SHP77 (cell line): ENCODE measurements around the gene TNFRSF21.
"Not testable (repeated sequence)": the region's sequence is repeated elsewhere in the genome, so short reads cannot be mapped to it uniquely, and the experiment has no call there.

Experiments used
- DNase-seq, 2 experiments: peaks; one replicate each; lab custom pipeline; 2025; lab: John Stamatoyannopoulos, UW

TNFRSF21 gene, protein sequence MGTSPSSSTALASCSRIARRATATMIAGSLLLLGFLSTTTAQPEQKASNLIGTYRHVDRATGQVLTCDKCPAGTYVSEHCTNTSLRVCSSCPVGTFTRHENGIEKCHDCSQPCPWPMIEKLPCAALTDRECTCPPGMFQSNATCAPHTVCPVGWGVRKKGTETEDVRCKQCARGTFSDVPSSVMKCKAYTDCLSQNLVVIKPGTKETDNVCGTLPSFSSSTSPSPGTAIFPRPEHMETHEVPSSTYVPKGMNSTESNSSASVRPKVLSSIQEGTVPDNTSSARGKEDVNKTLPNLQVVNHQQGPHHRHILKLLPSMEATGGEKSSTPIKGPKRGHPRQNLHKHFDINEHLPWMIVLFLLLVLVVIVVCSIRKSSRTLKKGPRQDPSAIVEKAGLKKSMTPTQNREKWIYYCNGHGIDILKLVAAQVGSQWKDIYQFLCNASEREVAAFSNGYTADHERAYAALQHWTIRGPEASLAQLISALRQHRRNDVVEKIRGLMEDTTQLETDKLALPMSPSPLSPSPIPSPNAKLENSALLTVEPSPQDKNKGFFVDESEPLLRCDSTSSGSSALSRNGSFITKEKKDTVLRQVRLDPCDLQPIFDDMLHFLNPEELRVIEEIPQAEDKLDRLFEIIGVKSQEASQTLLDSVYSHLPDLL

DNA sequence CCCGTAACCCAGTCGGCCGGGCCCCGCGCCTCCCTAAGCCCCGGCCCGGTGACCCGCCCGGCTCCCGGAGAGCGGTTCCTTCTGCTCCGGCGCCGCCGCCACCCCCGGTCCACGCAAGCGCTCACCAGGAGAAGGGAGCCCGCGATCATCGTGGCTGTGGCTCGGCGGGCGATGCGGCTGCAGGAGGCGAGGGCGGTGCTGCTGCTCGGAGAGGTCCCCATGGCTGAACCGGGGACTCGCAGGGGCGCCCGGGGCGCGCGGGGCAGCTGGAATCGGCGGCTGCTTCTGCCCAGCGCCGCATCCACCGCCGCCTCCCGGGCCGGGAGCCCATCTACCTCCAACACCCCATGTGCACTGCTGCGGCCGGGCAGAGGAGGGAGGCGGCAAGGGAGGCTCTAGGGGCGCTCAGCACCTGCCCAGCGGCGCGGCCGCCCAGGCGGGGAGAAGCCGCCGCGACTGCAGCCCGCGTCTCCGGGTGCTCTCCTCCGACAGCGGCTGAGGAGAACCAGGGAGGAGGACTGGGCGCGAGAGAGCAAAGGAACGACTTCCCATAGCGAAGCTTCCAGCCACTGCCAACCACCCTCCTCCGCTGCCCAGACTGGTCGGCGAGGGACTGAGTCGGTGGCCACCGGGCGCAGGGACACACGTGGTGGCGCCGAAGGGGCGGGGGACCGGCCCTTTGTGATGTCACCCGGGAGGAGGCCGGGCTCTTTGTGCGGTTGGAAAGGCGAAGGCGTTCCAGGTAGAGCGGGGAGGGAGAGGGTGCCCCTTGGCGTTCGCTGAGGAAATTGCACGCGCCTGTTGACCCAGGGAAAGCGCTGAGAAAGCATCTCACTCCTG, at the start of gene TNFRSF21:
Gene TNFRSF21 (minus strand): TSS at position 615 of the 840 bp plus-strand sequence. CDS start 394 bp downstream, at position 221.
- DNase-seq, result peak; percentile 89 to 94

DNA sequence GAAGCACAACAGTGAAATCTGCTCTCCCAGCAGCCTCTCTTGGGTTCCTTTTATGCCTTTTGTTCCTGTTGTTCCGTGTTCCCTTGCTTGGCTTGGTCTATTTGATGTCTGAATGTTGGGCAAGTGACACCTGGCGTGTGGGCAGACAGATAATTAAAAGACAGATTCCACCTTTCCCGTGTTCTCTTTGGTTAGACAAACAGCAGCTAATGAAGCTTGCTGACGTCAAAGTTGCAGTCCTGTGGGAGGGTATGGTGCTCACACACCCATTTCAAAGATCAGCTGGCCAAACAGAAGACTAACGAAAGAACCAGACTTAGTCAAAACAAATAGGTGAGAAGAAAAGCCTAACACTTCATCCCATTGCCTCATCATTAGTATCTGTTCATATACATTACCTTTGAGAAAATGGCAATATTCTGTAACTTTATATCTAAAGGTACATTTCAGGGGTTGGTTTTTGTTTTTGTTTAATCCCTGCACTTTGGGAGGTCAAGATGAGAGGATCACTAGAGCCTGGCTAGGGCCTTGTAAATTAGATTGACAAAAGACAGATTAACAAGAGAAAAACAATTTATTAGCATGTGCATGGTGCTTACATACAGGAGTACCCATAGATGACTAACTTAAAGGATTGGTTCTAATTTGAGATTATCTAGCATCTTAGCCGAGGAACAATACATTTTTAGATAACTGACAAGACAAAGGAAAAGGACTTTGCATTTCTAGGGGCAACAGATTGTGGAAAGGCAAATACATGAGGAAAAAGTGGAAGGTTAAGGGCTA, 48.9 kb upstream of the TNFRSF21 start:
- peak; percentile 95 to 98 for DNase-seq

DNA sequence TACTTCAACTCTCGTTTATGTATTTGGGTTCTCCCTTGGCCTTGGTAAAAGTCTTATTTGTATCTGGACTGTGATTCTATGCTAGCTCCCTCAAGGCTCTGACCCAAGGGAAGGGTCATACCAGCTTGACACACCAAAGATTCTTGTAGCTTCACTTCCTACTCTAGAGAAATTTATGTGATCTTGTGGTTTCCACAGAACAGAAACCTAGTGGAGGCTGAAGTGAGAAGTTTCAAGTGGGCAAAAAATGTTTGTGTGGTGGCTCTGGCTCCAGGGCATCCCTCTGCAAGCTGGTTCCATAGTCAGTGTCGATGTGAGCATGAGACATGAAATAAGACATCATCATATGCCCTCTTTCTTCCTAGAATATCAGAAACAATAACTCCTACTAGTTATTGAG, 48.1 kb upstream of the TNFRSF21 start:
- no peak for DNase-seq

DNA sequence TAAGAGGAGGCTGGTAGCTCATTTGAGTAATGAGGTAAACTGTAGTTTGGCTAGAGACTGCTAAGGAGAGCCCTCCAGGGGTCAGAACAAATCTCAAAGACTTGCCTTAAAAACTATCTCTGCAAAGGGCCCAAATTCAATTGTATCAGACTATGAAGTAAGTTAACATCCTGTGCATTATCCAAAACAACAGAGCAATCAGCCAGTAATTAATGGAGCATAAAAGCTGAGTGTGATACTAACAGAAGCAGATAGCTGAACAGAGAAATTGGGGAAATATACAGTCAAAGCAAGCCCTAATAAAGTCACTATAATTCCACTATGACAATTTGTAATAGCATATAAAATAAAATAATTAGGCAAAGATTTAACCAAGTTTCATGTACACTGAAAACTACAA, 45.8 kb upstream of the TNFRSF21 start:
- no peak for DNase-seq

DNA sequence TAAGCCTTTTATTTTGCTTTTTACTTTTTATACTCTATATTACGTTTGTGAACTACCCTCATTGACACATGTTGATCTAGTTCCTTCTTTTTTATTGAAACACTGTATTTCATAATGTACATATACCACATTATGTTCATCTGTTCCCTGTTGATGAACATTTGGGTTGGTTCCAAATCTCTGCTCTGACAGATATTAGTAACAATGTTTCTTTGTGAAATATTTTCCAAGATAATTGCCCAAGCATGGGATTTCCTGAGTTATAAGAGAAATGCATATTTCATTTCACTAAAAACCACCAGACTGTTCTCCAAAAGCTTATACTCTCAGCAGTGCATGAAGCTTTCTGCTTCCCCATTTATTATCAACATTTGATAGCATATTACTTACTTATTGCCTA, 44.2 kb upstream of the TNFRSF21 start:
- no peak for DNase-seq

DNA sequence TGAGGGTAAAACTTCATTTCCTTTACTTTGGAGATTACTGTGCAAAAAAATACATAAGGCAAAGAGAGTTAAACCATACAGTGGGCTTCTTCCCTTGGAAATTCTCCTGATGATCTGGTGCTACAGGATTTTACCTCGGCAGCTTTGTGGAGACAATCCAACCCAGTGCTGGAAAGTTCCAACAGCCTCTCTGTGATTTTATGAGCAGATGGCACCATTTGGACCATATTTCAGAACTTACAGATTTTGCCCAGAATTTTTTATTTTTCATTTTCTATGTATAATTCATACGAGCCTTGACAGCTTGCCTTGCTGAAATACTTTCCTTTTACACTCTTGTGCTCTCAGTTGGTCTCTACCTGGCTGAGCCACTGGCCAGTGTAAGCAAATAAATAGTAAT, 43.3 kb upstream of the TNFRSF21 start:
- no peak for DNase-seq

DNA sequence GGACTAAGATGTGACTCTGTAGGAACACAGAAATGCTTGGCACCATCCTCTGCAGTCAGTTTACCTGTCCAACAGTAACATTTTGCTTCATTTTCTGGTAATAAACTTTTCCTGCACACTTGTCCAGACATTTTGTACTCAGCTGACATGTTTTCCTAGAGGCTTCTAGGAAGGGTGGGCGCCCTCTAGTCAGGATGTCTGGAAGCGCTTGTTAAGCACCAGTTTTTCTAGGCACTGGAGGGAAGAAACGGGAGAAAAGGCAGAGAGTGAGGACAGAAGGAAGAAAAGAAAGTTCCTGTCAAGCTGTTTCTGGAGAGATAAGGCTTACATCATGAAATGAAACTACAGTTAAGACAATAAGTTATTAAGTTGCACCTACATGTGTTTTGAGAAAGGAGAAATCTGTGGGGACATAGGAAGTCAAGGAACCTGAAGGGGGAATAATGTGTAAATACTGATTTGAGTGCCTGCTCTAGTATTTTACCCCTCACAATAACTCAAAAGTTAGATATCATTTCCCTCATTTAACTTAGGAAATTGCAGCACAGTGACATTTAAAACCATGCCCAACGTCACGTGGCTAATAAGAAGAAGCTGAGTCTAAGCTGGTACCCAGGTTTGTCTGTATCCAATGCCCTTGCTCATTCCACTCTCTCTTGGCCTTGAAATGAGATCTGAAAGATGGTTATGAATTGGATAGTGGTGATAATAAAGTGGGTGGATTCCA, 42.7 kb upstream of the TNFRSF21 start:
- no peak for DNase-seq

DNA sequence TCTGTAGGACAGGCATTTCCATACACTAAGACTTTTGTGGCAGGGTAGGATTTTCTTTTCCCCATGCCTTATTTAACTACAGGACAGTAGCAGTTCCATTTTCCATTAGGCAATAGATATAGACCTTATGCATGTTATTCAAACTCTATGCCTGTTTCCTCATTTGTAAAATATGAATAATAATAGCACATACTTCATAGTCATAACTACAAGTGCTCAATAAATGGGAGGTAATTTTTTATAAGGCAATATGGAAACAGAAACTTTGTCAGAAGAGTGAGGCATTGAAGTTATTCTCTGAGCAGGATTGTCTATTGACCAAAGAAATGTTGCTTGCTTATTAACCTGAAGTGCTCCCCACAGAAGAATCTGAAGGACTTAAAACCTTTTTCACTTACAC, 41.9 kb upstream of the TNFRSF21 start:
- no peak for DNase-seq

DNA sequence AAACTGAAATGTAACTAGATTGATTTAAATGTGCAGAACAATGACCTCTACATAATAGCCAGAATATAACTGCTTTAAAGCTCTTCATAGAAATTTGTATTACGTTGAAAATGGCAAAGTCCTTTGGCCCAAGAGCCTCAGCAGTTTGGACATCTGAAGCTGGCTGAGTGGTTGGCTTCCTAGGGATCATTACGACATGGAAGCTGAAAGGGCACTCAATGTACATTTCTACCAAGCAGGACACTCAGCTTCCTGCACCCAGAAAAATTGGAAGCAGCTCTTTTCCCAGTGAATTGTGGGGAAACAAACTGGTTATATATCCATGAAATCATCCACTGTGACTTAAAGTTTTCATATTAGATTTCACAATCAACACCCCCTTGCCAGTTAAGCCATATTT, 40.2 kb upstream of the TNFRSF21 start:
- DNase-seq, result no peak

DNA sequence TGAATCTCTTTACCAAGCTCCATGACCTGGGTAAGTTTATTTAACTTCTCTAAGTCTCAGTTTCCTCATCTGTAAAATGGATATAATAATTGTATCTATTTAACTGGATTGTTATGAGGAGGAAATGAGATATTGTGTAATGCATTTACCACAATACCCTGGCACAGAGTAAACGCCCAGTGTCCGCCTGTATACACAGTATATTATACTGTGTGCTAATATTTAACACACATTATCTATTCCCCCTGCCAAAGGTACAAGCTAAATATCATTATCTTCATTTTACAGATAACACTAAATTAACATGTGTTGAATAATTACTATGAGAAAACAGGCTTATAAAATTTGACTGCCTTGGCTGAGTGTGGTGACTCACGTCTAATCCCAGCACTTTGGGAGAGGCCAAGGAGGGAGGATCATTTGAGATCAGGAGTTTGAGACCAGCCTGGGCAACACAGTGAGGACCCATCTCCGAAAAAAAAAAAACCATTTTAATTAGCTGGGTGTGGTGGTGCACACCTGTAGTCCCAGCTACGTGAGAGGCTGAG, 38.7 kb upstream of the TNFRSF21 start:
- DNase-seq, result no peak

DNA sequence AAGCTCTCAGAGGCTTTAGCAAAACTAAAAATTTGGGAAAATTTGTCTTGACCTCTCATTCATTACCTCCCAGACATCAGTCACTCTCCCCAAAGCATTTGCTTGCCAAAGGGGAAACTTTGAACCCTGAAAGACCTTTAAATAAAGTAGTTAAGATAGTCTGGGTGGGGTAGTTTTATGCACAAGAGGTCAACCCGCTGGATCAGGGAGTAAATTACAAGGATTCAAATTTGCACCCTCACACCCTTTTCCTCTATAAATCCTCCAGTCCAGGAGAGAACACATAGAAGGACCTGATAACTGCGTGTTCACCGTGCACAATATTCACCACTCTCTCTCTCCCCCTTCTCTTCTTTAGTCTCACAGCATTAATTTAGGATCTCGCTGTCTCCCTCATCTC, 36.1 kb upstream of the TNFRSF21 start:
- no peak for DNase-seq

DNA sequence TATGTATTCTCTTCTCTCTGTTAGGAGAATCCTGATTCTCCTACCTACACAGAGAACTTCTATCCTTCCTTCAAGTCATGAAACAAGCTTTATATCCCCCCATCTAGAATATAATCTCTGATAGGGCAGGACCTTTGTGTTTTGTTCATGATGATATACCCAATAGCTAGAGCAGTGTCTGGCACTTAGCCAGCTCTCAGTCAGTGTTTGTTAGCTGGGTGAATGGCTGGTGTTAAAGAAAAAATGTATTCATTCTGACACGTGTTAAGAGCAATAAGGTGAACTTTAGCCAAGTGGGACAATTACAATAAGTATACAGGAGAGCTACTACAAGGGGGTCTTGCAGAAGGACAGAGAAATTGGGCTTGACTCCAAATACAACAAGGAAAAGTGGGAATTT, 34.3 kb upstream of the TNFRSF21 start:
- DNase-seq, result peak; percentile 19 to 30

DNA sequence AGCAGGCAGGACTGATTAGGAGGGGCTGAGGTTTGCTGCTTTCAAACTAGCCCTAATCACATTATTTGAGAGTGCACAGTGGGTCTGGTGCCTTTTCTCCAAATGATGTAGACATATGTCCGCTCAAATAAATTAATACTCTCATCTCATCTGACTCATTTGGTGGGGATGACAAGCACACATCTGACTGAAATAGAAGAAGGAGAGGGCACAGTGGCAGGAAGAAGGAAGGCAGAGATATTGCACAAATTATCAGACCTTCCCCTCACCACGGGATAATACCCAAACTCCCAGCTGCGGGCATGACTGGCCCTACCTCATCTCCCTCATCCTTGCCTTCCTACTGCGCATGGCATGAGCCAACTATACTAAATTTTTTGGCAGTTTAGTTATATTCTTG, 33.9 kb upstream of the TNFRSF21 start:
- DNase-seq, result no peak

DNA sequence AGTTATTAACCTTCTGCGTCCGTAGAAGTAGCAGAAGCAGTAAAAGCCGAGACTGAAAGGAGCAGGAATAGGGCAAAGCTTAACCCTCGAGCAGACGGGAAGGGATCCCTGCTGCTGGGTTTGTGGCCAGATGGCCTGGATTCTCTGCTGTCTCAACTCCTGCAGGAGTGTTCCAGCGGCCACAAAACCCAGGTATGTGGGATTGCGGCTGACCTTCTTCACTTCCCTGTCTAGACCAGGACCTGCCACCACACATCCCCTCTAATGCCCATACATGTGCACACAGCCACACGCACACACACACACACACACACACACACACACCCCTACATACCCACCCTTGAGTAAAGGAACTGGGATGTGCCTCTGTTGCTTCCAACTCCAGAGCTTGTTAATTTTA, 33.1 kb upstream of the TNFRSF21 start:
- no peak for DNase-seq

DNA sequence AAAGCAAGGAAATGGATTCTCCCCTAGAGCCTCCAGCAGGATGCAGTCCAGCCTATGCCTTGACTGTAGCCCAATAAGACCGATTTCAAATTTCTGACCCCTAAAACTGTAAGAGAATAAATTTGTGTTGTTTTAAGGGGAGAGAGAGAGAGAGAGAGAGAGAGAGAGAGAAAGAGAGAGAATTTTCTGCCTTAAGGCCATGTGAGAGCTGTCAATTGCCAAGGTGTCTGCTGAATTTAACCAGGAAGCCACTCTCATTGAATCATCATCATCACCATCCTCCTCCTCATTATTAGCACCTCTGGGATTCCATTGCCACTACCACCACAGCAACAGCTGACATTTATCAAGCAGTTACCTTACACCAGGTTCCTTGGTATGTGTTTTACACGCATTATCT, 27.8 kb upstream of the TNFRSF21 start:
- DNase-seq, result no peak

DNA sequence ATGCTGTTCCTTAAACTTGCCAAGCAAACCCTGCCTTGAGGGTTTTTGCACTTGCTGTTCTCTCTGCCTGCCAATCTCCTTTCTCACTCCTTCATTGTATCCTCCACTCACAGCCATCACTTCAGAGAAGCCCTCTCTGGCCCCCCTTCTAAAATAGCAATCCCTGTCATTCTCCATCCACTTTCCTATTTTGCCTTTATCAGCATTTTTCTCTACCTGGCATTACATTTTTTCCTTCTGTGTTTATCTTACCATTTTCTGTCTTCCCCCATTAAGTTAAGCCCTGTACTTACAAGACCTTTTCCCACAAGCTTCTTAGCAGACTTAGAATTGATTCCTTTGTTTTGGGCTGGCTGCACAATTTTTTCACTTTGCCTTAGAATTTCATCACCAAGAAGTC, 26.6 kb upstream of the TNFRSF21 start:
- DNase-seq, result no peak

DNA sequence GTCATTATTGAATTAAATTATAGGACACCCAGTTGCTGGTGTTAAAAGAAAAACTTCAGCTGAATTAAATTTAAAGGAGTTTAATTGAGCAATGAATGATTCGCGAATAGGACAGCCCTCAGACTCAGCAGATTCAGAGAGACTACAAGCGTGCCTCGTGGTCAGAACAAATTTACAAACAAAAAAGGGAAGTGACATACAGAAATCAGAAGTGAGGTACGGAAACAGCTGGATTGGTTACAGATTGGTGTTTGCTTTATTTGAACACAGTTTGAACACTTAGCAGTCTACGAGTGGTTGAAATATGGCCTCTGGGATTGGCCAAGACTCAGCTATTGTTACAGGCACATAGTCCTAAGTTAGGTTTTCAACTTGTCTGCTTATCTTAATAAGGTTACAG, 25.8 kb upstream of the TNFRSF21 start:
- no peak for DNase-seq

DNA sequence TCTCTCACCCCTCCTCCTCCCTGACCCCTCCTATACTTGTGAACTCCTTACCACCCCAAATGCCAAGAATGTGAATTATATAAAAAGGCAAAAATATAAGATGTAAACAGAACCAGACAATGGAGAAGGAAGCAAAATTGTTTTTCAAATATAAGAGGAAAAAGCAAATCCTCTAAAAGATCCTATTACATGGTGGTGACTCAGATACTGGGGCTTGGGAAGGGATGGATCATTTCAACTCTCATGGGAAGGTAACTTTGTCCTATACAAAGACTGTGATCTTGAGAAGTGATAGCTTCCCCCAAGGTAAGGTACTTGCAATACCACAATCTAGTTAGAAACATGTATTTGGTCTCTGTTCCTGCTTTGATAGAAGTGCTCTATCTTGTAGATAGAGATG, 24.6 kb upstream of the TNFRSF21 start:
- no peak for DNase-seq

DNA sequence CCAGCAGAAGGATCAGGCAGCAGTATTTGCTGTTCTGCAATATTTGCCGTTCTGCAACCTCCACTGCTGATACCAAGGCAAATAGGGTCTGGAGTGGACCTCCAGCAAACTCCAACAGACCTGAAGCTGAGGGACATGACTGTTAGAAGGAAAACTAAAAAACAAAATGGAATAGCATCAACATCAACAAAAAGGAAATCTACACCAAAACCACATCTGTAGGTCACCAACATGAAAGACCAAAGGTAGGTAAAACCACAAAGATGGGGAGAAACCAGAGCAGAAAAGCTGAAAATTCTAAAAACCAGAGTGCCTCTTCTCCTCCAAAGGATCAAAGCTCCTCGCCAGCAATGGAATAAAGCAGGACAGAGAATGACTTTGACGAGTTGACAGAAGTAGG, 18.9 kb upstream of the TNFRSF21 start:
- DNase-seq, result not testable (repeated sequence)

DNA sequence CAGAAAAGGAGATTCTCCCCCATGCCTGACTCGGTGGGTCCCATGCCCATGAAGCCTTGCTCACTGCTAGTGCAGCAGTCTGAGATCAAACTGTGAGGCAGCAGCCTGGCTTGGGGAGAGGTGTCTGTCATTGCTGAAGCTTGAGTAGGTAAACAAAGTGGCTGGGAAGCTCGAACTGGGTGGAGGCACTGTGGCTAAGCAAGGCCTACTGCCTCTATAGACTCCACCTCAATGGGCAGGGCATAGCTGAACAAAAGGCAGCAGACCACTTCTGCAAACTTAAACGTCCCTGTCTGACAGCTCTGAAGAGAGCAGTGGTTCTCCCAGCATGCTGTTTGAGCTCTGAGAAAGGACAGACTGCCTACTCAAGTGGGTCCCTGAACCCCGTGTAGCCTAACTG, 18.4 kb upstream of the TNFRSF21 start:
- DNase-seq, result not testable (repeated sequence)

DNA sequence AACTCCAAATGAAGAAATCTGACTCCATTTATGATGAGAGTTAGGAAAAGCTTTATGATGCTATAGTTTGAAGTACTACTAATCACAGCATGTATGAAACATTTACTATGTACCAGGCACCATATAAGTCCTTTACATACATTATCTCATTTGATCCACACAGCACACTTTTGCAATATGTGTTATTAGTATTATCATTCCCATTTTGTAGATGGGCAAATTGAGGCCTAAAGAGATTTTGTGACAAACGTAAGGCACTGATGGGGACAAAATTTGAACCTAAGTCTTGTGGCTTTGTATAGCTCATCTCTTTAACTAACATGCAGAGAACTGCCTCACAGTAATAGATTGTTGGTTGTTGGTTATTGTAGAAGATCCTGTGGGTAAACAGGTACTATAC, 14.2 kb upstream of the TNFRSF21 start:
- no peak for DNase-seq
